Naive thymus-derived CD4-positive, alpha-beta T cell (primary cell): ENCODE measurements around the gene TTR. TPM values are rescaled to one million over a fixed set of nuclear protein-coding genes. Genes with fewer than 3 reads are reported as not detected.

Experiments
- ATAC-seq: fragments of 150-1000 bp; cut with Tn5 transposase; 2 replicates; pipeline ENCODE4 v1.10.0; 2021; ENCODE audit warnings: mild to moderate bottlenecking, moderate library complexity
- CTCF ChIA-PET: fragments of 350-600 bp; sonication (Branson Sonifier 250); formaldehyde crosslinking; loops from one replicate; lab custom pipeline; 2021; ENCODE audit warnings: antibody characterized with exemption; lab: Charles Lee
- POLR2A ChIA-PET: fragments of 350-600 bp; sonication (Branson Sonifier 250); formaldehyde crosslinking; loops from one replicate; lab custom pipeline; 2021; ENCODE audit warnings: antibody characterized with exemption, inconsistent platforms; lab: Charles Lee
- DNase-seq, 9 donors: peaks; one replicate each; pipeline versions ENCODE4 v3.0.0 to v3.0.0-alpha.2; 2020 to 2022; ENCODE audit warnings: mixed read lengths in 1 of 9
- H3K27ac ChIP-seq: one replicate; pipeline ENCODE4 v1.7.0; 2013; ENCODE audit warnings: mild to moderate bottlenecking, low read depth, low read length, moderate library complexity
- H3K27me3 ChIP-seq, 2 donors: one replicate each; pipeline ENCODE4 v1.7.0; 2013; ENCODE audit warnings: low read length in 2 of 2, mild to moderate bottlenecking in 2 of 2, moderate library complexity in 2 of 2; ENCODE audit not compliant: control insufficient read depth in 2 of 2, insufficient read depth in 2 of 2
- H3K36me3 ChIP-seq, 3 experiments: 1 replicate in 2 of 3; 2 replicates in 1 of 3; pipeline ENCODE4 v1.7.0; 2013; ENCODE audit warnings: low read length in 3 of 3, mild to moderate bottlenecking in 3 of 3, moderate library complexity in 1 of 3; ENCODE audit not compliant: insufficient read depth in 3 of 3, control insufficient read depth in 2 of 3
- H3K4me1 ChIP-seq, 2 donors: one replicate each; pipeline ENCODE4 v1.7.0; 2013; ENCODE audit warnings: low read length in 2 of 2, mild to moderate bottlenecking in 2 of 2, moderate library complexity in 1 of 2; ENCODE audit not compliant: control insufficient read depth in 2 of 2, insufficient read depth in 2 of 2
- H3K4me3 ChIP-seq: 2 replicates; pipeline ENCODE4 v1.7.0; 2013; ENCODE audit warnings: mild to moderate bottlenecking, low read length
- H3K9me3 ChIP-seq, 3 experiments: 1 replicate in 2 of 3; 2 replicates in 1 of 3; pipeline ENCODE4 v1.7.0; 2013; ENCODE audit warnings: low read length in 3 of 3; ENCODE audit not compliant: control insufficient read depth in 2 of 3
- H3K27ac Mint-ChIP-seq, 9 donors: one replicate each; pipeline ENCODE4 v1.8.0; 2020 to 2022; ENCODE audit warnings: mixed read lengths in 9 of 9, mild to moderate bottlenecking in 8 of 9, moderate library complexity in 5 of 9, inconsistent platforms in 2 of 9
- H3K27me3 Mint-ChIP-seq, 5 donors: one replicate each; pipeline ENCODE4 v1.8.0; 2021 to 2022; ENCODE audit warnings: mixed read lengths in 5 of 5, mild to moderate bottlenecking in 1 of 5
- H3K36me3 Mint-ChIP-seq, 5 donors: one replicate each; pipeline ENCODE4 v1.8.0; 2020 to 2022; ENCODE audit warnings: mixed read lengths in 5 of 5, mild to moderate bottlenecking in 3 of 5, inconsistent platforms in 1 of 5
- H3K4me1 Mint-ChIP-seq, 7 donors: one replicate each; pipeline ENCODE4 v1.8.0; 2020 to 2022; ENCODE audit warnings: mixed read lengths in 7 of 7, mild to moderate bottlenecking in 3 of 7, inconsistent platforms in 1 of 7
- H3K4me3 Mint-ChIP-seq, 10 donors: one replicate each; pipeline ENCODE4 v1.8.0; 2020 to 2022; ENCODE audit warnings: mild to moderate bottlenecking in 10 of 10, mixed read lengths in 10 of 10, moderate library complexity in 6 of 10, inconsistent platforms in 2 of 10
- H3K9me3 Mint-ChIP-seq, 11 donors: one replicate each; pipeline ENCODE4 v1.8.0; 2020 to 2022; ENCODE audit warnings: mixed read lengths in 11 of 11, mild to moderate bottlenecking in 4 of 11, inconsistent platforms in 1 of 11, moderate library complexity in 1 of 11
- intact Hi-C, 2 donors: fragments of 100-400 bp; cut with micrococcal nuclease; formaldehyde crosslinking; loops; one replicate each; pipeline ENCODE4 v1.15.1; 2023
- polyA plus RNA-seq, 2 donors: library from polyadenylated mRNA; unstranded; fragments of 300-500 nt; fragmentation: Illumina TruSeq; gene quantifications; one replicate each; pipeline ENCODE4 v1.2.3, GENCODE V29; 2021
- total RNA-seq, 6 experiments: library from RNA in 5 of 6; stranded (reverse) in 5 of 6; gene quantifications; 1 replicate in 5 of 6; 2 replicates in 1 of 6; pipeline ENCODE4 v1.2.3 and lab custom pipeline; 2021 to 2026

TTR gene
- total and polyA plus RNA-seq, 7 experiments from 2014 or later: not detected

- no peak overlapping the region for H3K4me3 ChIP-seq
- intact Hi-C loops: no loop called here
- Mint-ChIP-seq H3K9me3 (no peaks in the 10 kb centered on the region), H3K36me3 (no peaks in the 10 kb centered on the region), H3K4me3 (no peak overlapping the region), H3K4me1 (no peaks in the 10 kb centered on the region), H3K27me3 (no peaks in the 10 kb centered on the region), H3K27ac (no peak overlapping the region)
- H3K9me3 ChIP-seq: no peaks in the 10 kb centered on the region
- DNase-seq (no peak), ATAC-seq (no peak)
- H3K27ac ChIP-seq: no peak overlapping the region
- H3K4me1 ChIP-seq: no peaks in the 10 kb centered on the region
- no peaks in the 10 kb centered on the region for H3K27me3 ChIP-seq
- H3K36me3 ChIP-seq: no peaks in the 10 kb centered on the region
- CTCF ChIA-PET: no interaction called here
- POLR2A ChIA-PET: no interaction called here
These were observed 15.0 kb upstream of the TTR start for GRCh38 chr18:31576670-31577069.

- ChIA-PET POLR2A (no interaction called here), CTCF (no interaction called here)
- no peak for ATAC-seq
These were observed 14.5 kb upstream of the TTR start for GRCh38 chr18:31577195-31577594.

GRCh38 chr18:31578126-31578525, 13.6 kb upstream of the TTR start:
- ATAC-seq (no peak), DNase-seq (no peak)
- H3K27me3 ChIP-seq: no peaks in the 10 kb centered on the region
- no peaks in the 10 kb centered on the region for H3K36me3 ChIP-seq
- H3K27ac Mint-ChIP-seq: no peak overlapping the region
- H3K4me3 ChIP-seq: no peak overlapping the region
- no peaks in the 10 kb centered on the region for H3K9me3 Mint-ChIP-seq
- H3K4me1 ChIP-seq: no peaks in the 10 kb centered on the region
- no peaks in the 10 kb centered on the region for H3K27me3 Mint-ChIP-seq
- ChIA-PET CTCF (no interaction called here), POLR2A (no interaction called here)
- H3K4me3 Mint-ChIP-seq: no peak overlapping the region
- H3K27ac ChIP-seq: no peak overlapping the region
- intact Hi-C loops: no loop called here
- H3K4me1 Mint-ChIP-seq: no peaks in the 10 kb centered on the region
- H3K9me3 ChIP-seq: no peaks in the 10 kb centered on the region
- no peaks in the 10 kb centered on the region for H3K36me3 Mint-ChIP-seq

More at GRCh38 chr18:31577195-31577594, 14.5 kb upstream of the TTR start:
- Mint-ChIP-seq H3K9me3 (no peaks in the 10 kb centered on the region), H3K27me3 (no peaks in the 10 kb centered on the region), H3K27ac (no peak overlapping the region), H3K4me3 (no peak overlapping the region), H3K36me3 (no peaks in the 10 kb centered on the region), H3K4me1 (no peaks in the 10 kb centered on the region)
- H3K4me1 ChIP-seq: no peaks in the 10 kb centered on the region
- H3K27me3 ChIP-seq: no peaks in the 10 kb centered on the region
- H3K4me3 ChIP-seq: no peak overlapping the region
- H3K27ac ChIP-seq: no peak overlapping the region
- no peak for DNase-seq
- intact Hi-C loops: no loop called here
- no peaks in the 10 kb centered on the region for H3K36me3 ChIP-seq
- no peaks in the 10 kb centered on the region for H3K9me3 ChIP-seq

- ChIA-PET CTCF (no interaction called here), POLR2A (no interaction called here)
- no peak overlapping the region for H3K27ac ChIP-seq
- no peak overlapping the region for H3K4me3 ChIP-seq
- intact Hi-C loops: no loop called here
- no peaks in the 10 kb centered on the region for H3K36me3 ChIP-seq
- Mint-ChIP-seq H3K9me3 (no peaks in the 10 kb centered on the region), H3K27ac (no peak overlapping the region), H3K36me3 (no peaks in the 10 kb centered on the region), H3K4me1 (no peaks in the 10 kb centered on the region), H3K4me3 (no peak overlapping the region), H3K27me3 (no peaks in the 10 kb centered on the region)
- H3K9me3 ChIP-seq: no peaks in the 10 kb centered on the region
- no peaks in the 10 kb centered on the region for H3K4me1 ChIP-seq
- ATAC-seq: no peak
- no peak for DNase-seq
- H3K27me3 ChIP-seq: no peaks in the 10 kb centered on the region
These were observed 12.3 kb upstream of the TTR start for GRCh38 chr18:31579375-31579774.

GRCh38 chr18:31581498-31582197, 10.0 kb upstream of the TTR start:
- no peaks in the 10 kb centered on the region for H3K36me3 ChIP-seq
- ChIA-PET CTCF (no interaction called here), POLR2A (no interaction called here)
- ATAC-seq (no peak), DNase-seq (no peak)
- no peak overlapping the region for H3K4me3 Mint-ChIP-seq
- H3K27ac Mint-ChIP-seq: no peak overlapping the region
- peaks cover 0 to 3% (median 0%) of the 10 kb centered on the region in 5 donors for H3K27me3 Mint-ChIP-seq
- no peaks in the 10 kb centered on the region for H3K36me3 Mint-ChIP-seq
- no peaks in the 10 kb centered on the region for H3K9me3 Mint-ChIP-seq
- H3K27me3 ChIP-seq: no peaks in the 10 kb centered on the region
- no peak overlapping the region for H3K27ac ChIP-seq
- H3K9me3 ChIP-seq: no peaks in the 10 kb centered on the region
- intact Hi-C loops: no loop called here
- H3K4me1 Mint-ChIP-seq: no peaks in the 10 kb centered on the region
- H3K4me1 ChIP-seq: no peaks in the 10 kb centered on the region
- no peak overlapping the region for H3K4me3 ChIP-seq

- DNase-seq (no peak), ATAC-seq (no peak)
- H3K36me3 Mint-ChIP-seq: no peaks in the 10 kb centered on the region
- intact Hi-C loops: no loop called here
- H3K4me1 ChIP-seq: no peaks in the 10 kb centered on the region
- no peaks in the 10 kb centered on the region for H3K36me3 ChIP-seq
- no peaks in the 10 kb centered on the region for H3K9me3 ChIP-seq
- no peak overlapping the region for H3K27ac Mint-ChIP-seq
- no peak overlapping the region for H3K4me3 Mint-ChIP-seq
- H3K27me3 Mint-ChIP-seq: peaks cover 0 to 4% (median 0%) of the 10 kb centered on the region in 5 donors
- H3K4me3 ChIP-seq: no peak overlapping the region
- CTCF ChIA-PET: no interaction called here
- H3K9me3 Mint-ChIP-seq: peaks cover 0 to under 1% (median 0%) of the 10 kb centered on the region in 11 donors
- POLR2A ChIA-PET: no interaction called here
- H3K4me1 Mint-ChIP-seq: no peaks in the 10 kb centered on the region
- H3K27ac ChIP-seq: no peak overlapping the region
- H3K27me3 ChIP-seq: no peaks in the 10 kb centered on the region
These were observed 8.4 kb upstream of the TTR start for GRCh38 chr18:31583185-31583854.

GRCh38 chr18:31585991-31586390, 5.7 kb upstream of the TTR start:
- no peaks in the 10 kb centered on the region for H3K4me1 ChIP-seq
- no peaks in the 10 kb centered on the region for H3K36me3 ChIP-seq
- no peaks in the 10 kb centered on the region for H3K9me3 ChIP-seq
- Mint-ChIP-seq H3K36me3 (no peaks in the 10 kb centered on the region), H3K4me1 (peaks cover 0 to 2% (median 0%) of the 10 kb centered on the region in 7 donors), H3K27me3 (peaks cover 0 to 8% (median 5%) of the 10 kb centered on the region in 5 donors), H3K27ac (no peak overlapping the region), H3K4me3 (no peak overlapping the region), H3K9me3 (peaks cover 0 to 7% (median 0%) of the 10 kb centered on the region in 11 donors)
- ATAC-seq (no peak), DNase-seq (no peak)
- H3K27me3 ChIP-seq: no peaks in the 10 kb centered on the region
- ChIA-PET CTCF (no interaction called here), POLR2A (no interaction called here)
- no peak overlapping the region for H3K4me3 ChIP-seq
- H3K27ac ChIP-seq: no peak overlapping the region
- intact Hi-C loops: no loop called here
